Colonic mucosa (tissue), 4 donors: ENCODE measurements around the gene EFCAB8. TPM values are rescaled to one million over a fixed set of nuclear protein-coding genes. Genes with fewer than 3 reads are reported as not detected.

Source experiments
- DNase-seq: peaks from one replicate; pipeline ENCODE4 v3.0.0-alpha.2; 2020
- H3K27ac ChIP-seq: fragments of 200-600 bp; one replicate; pipeline ENCODE4 v1.8.0; 2021
- H3K27me3 ChIP-seq: fragments of 200-600 bp; one replicate; pipeline ENCODE4 v1.8.0; 2021
- H3K36me3 ChIP-seq: fragments of 200-600 bp; one replicate; pipeline ENCODE4 v1.8.0; 2021
- H3K4me1 ChIP-seq: fragments of 200-600 bp; one replicate; pipeline ENCODE4 v1.8.0; 2021; ENCODE audit warnings: mild to moderate bottlenecking
- H3K4me3 ChIP-seq: fragments of 200-600 bp; one replicate; pipeline ENCODE4 v1.8.0; 2021
- H3K9ac ChIP-seq, 2 donors: one replicate each; pipeline ENCODE4 v1.7.0; 2013; ENCODE audit warnings: control low read depth in 2 of 2, low read depth in 2 of 2, low read length in 2 of 2
- H3K9me3 ChIP-seq: fragments of 200-600 bp; one replicate; pipeline ENCODE4 v1.8.0; 2021
- CTCF ChIP-seq: fragments of 200-600 bp; IDR thresholded peaks from one replicate; pipeline ENCODE4 v1.8.0; 2022; ENCODE audit warnings: antibody characterized with exemption, mild to moderate bottlenecking
- intact Hi-C: fragments of 100-400 bp; cut with DNase I; formaldehyde crosslinking; loops from one replicate; pipeline ENCODE4 v1.14.1; 2022
- total RNA-seq, 2 donors: library from RNA; stranded (reverse); fragmentation: NEBNext Ultra II Directional in 1 of 2; extraction: Animal tissue kit (Norgen Biotek cat#: 25700) in 1 of 2; gene quantifications; one replicate each; pipeline ENCODE4 v1.2.1, GENCODE V29; 2021
- donor health status: healthy.
- donor health status: DM: no; HTN: no; CAD: no.
- donor health status: DM: no; HTN: no; CAD: no.

The EFCAB8 gene
- total RNA-seq, 2 donors from 2014 or later: 0.11 to 0.72 TPM

- Histone ChIP-seq H3K27me3 (no peaks in the 10 kb centered on the region), H3K4me1 (no peaks in the 10 kb centered on the region), H3K36me3 (peaks cover 5% of the 10 kb centered on the region), H3K9ac (no peak overlapping the region), H3K27ac (no peak overlapping the region), H3K4me3 (no peak overlapping the region), H3K9me3 (no peaks in the 10 kb centered on the region)
- no peak for TF ChIP-seq CTCF
- intact Hi-C loops: no loop called here
- DNase-seq: no peak
Observed at GRCh38 chr20:32842688-32843524, 15.8 kb upstream of the EFCAB8 start.

- no peak for DNase-seq
- H3K27ac ChIP-seq: no peak overlapping the region
Observed at GRCh38 chr20:32845786-32846185, 12.9 kb upstream of the EFCAB8 start.

GRCh38 chr20:32846852-32847251, 11.9 kb upstream of the EFCAB8 start:
- Histone ChIP-seq H3K9ac (no peak overlapping the region), H3K9me3 (no peaks in the 10 kb centered on the region), H3K4me3 (no peak overlapping the region), H3K4me1 (no peaks in the 10 kb centered on the region), H3K27ac (no peak overlapping the region), H3K27me3 (no peaks in the 10 kb centered on the region), H3K36me3 (peaks cover 5% of the 10 kb centered on the region)
- no peak for DNase-seq
- no peak for TF ChIP-seq CTCF
- intact Hi-C loops: no loop called here

More at GRCh38 chr20:32845786-32846185, 12.9 kb upstream of the EFCAB8 start:
- no peaks in the 10 kb centered on the region for H3K27me3 ChIP-seq
- TF ChIP-seq CTCF: no peak
- intact Hi-C loops: no loop called here
- H3K4me3 ChIP-seq: no peak overlapping the region
- H3K4me1 ChIP-seq: no peaks in the 10 kb centered on the region
- H3K9ac ChIP-seq: no peak overlapping the region
- peaks cover 5% of the 10 kb centered on the region for H3K36me3 ChIP-seq
- H3K9me3 ChIP-seq: no peaks in the 10 kb centered on the region

- DNase-seq: no peak
- Histone ChIP-seq H3K9me3 (no peaks in the 10 kb centered on the region), H3K4me1 (no peaks in the 10 kb centered on the region), H3K9ac (no peak overlapping the region), H3K4me3 (no peak overlapping the region), H3K27ac (no peak overlapping the region), H3K36me3 (peaks cover 5% of the 10 kb centered on the region), H3K27me3 (no peaks in the 10 kb centered on the region)
- TF ChIP-seq CTCF: no peak
- intact Hi-C loops: no loop called here
Observed at GRCh38 chr20:32847964-32848363, 10.8 kb upstream of the EFCAB8 start.

- Histone ChIP-seq H3K27me3 (no peaks in the 10 kb centered on the region), H3K4me3 (no peak overlapping the region), H3K9me3 (no peaks in the 10 kb centered on the region), H3K36me3 (peaks cover 5% of the 10 kb centered on the region), H3K9ac (no peak overlapping the region), H3K27ac (no peak overlapping the region), H3K4me1 (no peaks in the 10 kb centered on the region)
- intact Hi-C loops: no loop called here
- TF ChIP-seq CTCF: no peak
- no peak for DNase-seq
Observed at GRCh38 chr20:32848846-32849245, 9.9 kb upstream of the EFCAB8 start.
